A549 (cell line): ENCODE results near the gene ABCB11.

Experiments
- EHMT2 ChIP-seq: fragments of 200-600 bp; sonication (generic); IDR thresholded peaks from 2 replicates; pipeline ENCODE4 v1.6.1; 2016; ENCODE audit warnings: antibody characterized with exemption, low read depth, mild to moderate bottlenecking, moderate library complexity
- GATA3 ChIP-seq: IDR thresholded peaks from 2 replicates; pipeline ENCODE4 v1.6.1; 2012; ENCODE audit warnings: borderline replicate concordance
- JUN ChIP-seq, 2 experiments: fragments of >200 bp; sonication (Bioruptor Twin); formaldehyde crosslinking; IDR thresholded peaks; 2 replicates in 1 of 2; 3 replicates in 1 of 2; pipeline ENCODE4 v1.6.1; 2016 to 2017
- PHF8 ChIP-seq: fragments of 200-600 bp; sonication (generic); IDR thresholded peaks from 2 replicates; pipeline ENCODE4 v1.6.1; 2016; ENCODE audit warnings: low read depth, mild to moderate bottlenecking, antibody characterized with exemption, moderate library complexity, borderline replicate concordance
- POLR2A ChIP-seq: IDR thresholded peaks from 2 replicates; pipeline ENCODE4 v1.6.1; 2012; ENCODE audit warnings: mild to moderate bottlenecking, low read length
- SMC3 ChIP-seq: fragments of >200 bp; sonication (Bioruptor Twin); formaldehyde crosslinking; IDR thresholded peaks from 3 replicates; pipeline ENCODE4 v1.6.1; 2018; ENCODE audit warnings: inconsistent platforms
- TP53 ChIP-seq: fragments of 250-450 bp; sonication (Bioruptor Pico); IDR thresholded peaks from 2 replicates; pipeline ENCODE4 v1.5.0; 2021; ENCODE audit warnings: mild to moderate bottlenecking, moderate library complexity
- TF ChIP-seq, protein P1 (sequence below): fragments of >200 bp; sonication (Bioruptor Twin); formaldehyde crosslinking; IDR thresholded peaks from 3 replicates; pipeline ENCODE4 v1.5.1; 2016

DNA sequence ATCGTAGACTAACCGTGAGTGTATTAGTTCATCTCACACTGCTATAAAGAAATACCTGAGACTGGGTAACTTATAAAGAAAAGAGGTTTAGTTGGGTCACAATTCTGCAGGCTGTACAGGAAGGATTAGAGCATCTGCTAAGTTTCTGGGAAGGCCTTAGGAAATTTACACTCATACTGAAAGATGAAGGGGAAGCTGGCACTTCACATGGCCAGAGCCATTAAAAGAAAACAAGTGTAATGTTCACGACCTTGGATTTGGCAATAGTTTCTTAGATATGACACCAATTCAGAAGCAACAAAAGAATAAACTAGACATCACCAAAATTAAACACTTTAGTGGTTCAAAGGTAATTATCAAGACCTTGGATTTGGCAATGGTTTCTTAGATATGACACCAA is 23.8 kb downstream of the ABCB11 start:
- TF ChIP-seq EHMT2 (no peak), TP53 (CRISPR knock-in tag) (no peak), PHF8 (no peak), JUN (IDR thresholded peaks at IDR 0.05) (no peak), SMC3 (no peak), GATA3 (no peak), POLR2A (no peak)
- TF ChIP-seq, protein P1, sequence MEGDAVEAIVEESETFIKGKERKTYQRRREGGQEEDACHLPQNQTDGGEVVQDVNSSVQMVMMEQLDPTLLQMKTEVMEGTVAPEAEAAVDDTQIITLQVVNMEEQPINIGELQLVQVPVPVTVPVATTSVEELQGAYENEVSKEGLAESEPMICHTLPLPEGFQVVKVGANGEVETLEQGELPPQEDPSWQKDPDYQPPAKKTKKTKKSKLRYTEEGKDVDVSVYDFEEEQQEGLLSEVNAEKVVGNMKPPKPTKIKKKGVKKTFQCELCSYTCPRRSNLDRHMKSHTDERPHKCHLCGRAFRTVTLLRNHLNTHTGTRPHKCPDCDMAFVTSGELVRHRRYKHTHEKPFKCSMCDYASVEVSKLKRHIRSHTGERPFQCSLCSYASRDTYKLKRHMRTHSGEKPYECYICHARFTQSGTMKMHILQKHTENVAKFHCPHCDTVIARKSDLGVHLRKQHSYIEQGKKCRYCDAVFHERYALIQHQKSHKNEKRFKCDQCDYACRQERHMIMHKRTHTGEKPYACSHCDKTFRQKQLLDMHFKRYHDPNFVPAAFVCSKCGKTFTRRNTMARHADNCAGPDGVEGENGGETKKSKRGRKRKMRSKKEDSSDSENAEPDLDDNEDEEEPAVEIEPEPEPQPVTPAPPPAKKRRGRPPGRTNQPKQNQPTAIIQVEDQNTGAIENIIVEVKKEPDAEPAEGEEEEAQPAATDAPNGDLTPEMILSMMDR = no peak
